ENCODE data around the gene HNRNPDL.

- no peak for TF ChIP-seq ZNF462 (CRISPR knock-in tag; IDR thresholded peaks at IDR 0.05)
- no peak for TF ChIP-seq CTCF (conservative IDR thresholded peaks at IDR 0.05; ENCODE audit: low read depth in 2 of 2)
- TF ChIP-seq EZH2phosphoT487 (IDR thresholded peaks at IDR 0.05; ENCODE audit: unreplicated experiment), result no peak
- no peak for TF ChIP-seq JUNB (IDR thresholded peaks at IDR 0.05; ENCODE audit: unreplicated experiment)
- TF ChIP-seq EZH2 (IDR thresholded peaks at IDR 0.05; ENCODE audit: low read depth, unreplicated experiment), result no peak
- TF ChIP-seq CREB1 (CRISPR knock-in tag; IDR thresholded peaks at IDR 0.05; ENCODE audit: low read depth), result no peak
- no peak for TF ChIP-seq STAT1 (IDR thresholded peaks at IDR 0.05; ENCODE audit: unreplicated experiment)
- no peak for TF ChIP-seq POLR2AphosphoS5 (IDR thresholded peaks at IDR 0.05; ENCODE audit: low read depth)
- TF ChIP-seq REST (IDR thresholded peaks at IDR 0.05; ENCODE audit: unreplicated experiment), result no peak
- TF ChIP-seq NANOG (IDR thresholded peaks at IDR 0.05; ENCODE audit: borderline replicate concordance), result no peak
- TF ChIP-seq ZNF114 (CRISPR knock-in tag; IDR thresholded peaks at IDR 0.05), result no peak
- TF ChIP-seq ZNF331 (CRISPR knock-in tag; IDR thresholded peaks at IDR 0.05; ENCODE audit: low read depth), result no peak
Observed at GRCh38 chr4:82447886-82448285, 17.6 kb upstream of the HNRNPDL start.

Measured in GM23338 (cell line).